GF-D8 (cell line): ENCODE results near the gene AKAP8.
"Not testable (repeated sequence)": the region's sequence is repeated elsewhere in the genome, so short reads cannot be mapped to it uniquely, and the experiment has no call there.

Source experiments
- DNase-seq: peaks from one replicate; lab custom pipeline; 2025; lab: John Stamatoyannopoulos, UW

AKAP8 gene

GRCh38 chr19:15379083-15379998, at the start of gene AKAP8:
Gene AKAP8 (minus strand): TSS chr19:15379787. CDS start chr19:15379731, 56 bp downstream.
- DNase-seq = peak; percentile 94

- DNase-seq = no peak
Observed at GRCh38 chr19:15427991-15428471, 48.4 kb upstream of the AKAP8 start.

GRCh38 chr19:15427350-15427700, 47.7 kb upstream of the AKAP8 start:
- DNase-seq = no peak

- no peak for DNase-seq
Observed at GRCh38 chr19:15426485-15427349, 47.1 kb upstream of the AKAP8 start.

GRCh38 chr19:15425321-15425950, 45.8 kb upstream of the AKAP8 start:
- DNase-seq = no peak

- no peak for DNase-seq
Observed at GRCh38 chr19:15424692-15425272, 45.2 kb upstream of the AKAP8 start.

- DNase-seq = no peak
Observed at GRCh38 chr19:15424121-15424520, 44.5 kb upstream of the AKAP8 start.

- no peak for DNase-seq
Observed at GRCh38 chr19:15423130-15423529, 43.5 kb upstream of the AKAP8 start.

GRCh38 chr19:15422296-15423075, 42.9 kb upstream of the AKAP8 start:
- DNase-seq = no peak

GRCh38 chr19:15421721-15422260, 42.2 kb upstream of the AKAP8 start:
- no peak for DNase-seq

- DNase-seq = no peak
Observed at GRCh38 chr19:15421136-15421695, 41.6 kb upstream of the AKAP8 start.

- DNase-seq = no peak
Observed at GRCh38 chr19:15419413-15420025, 39.9 kb upstream of the AKAP8 start.

- peak; percentile 99 for DNase-seq
Observed at GRCh38 chr19:15418579-15419412, 39.2 kb upstream of the AKAP8 start, which contains the start of gene AKAP8L. Gene AKAP8L (minus strand): TSS chr19:15418988. CDS start chr19:15418923, 65 bp downstream.

GRCh38 chr19:15418231-15418578, 38.6 kb upstream of the AKAP8 start:
- no peak for DNase-seq

GRCh38 chr19:15417699-15418098, 38.1 kb upstream of the AKAP8 start:
- no peak for DNase-seq

GRCh38 chr19:15412832-15413231, 33.2 kb upstream of the AKAP8 start:
- DNase-seq = no peak

GRCh38 chr19:15411351-15411750, 31.8 kb upstream of the AKAP8 start:
- not testable (repeated sequence) for DNase-seq

GRCh38 chr19:15404780-15405211, 25.2 kb upstream of the AKAP8 start:
- DNase-seq = no peak
